Astrocyte (in vitro differentiated cells and primary cell): ENCODE measurements around the gene B3GALT4. TPM values are rescaled to one million over a fixed set of nuclear protein-coding genes. Genes with fewer than 3 reads are reported as not detected.

ENCODE experiments used
- DNase-seq: peaks from one replicate; pipeline ENCODE4 v3.0.0-alpha.2; 2010; ENCODE audit warnings: low read depth
- FAIRE-seq: peaks from 2 replicates; lab custom pipeline; 2011; peaks lifted over from hg19 to GRCh38; lab: Jason Lieb, UNC
- H2AFZ ChIP-seq: 2 replicates; pipeline ENCODE4 v1.6.0; 2012; ENCODE audit warnings: low read depth, low read length, inconsistent platforms
- H3K27ac ChIP-seq: 2 replicates; pipeline ENCODE4 v1.5.1; 2011; ENCODE audit warnings: low read depth, low read length, inconsistent platforms
- H3K27me3 ChIP-seq: 2 replicates; pipeline ENCODE4 v1.6.0; 2011; ENCODE audit warnings: low read length, inconsistent platforms; ENCODE audit not compliant: insufficient read depth
- H3K36me3 ChIP-seq: 2 replicates; pipeline ENCODE4 v1.5.1; 2011; ENCODE audit warnings: low read length, inconsistent platforms; ENCODE audit not compliant: insufficient read depth
- H3K4me1 ChIP-seq: 2 replicates; pipeline ENCODE4 v1.5.1; 2011; ENCODE audit warnings: low read length, inconsistent platforms; ENCODE audit not compliant: insufficient read depth
- H3K4me2 ChIP-seq: 2 replicates; pipeline ENCODE4 v1.6.0; 2012; ENCODE audit warnings: low read length, inconsistent platforms
- H3K4me3 ChIP-seq: 2 replicates; pipeline ENCODE4 v1.5.1; 2011; ENCODE audit warnings: low read depth, mild to moderate bottlenecking, low read length, inconsistent platforms; ENCODE audit not compliant: insufficient read depth
- H3K79me2 ChIP-seq: 2 replicates; pipeline ENCODE4 v1.6.0; 2012; ENCODE audit warnings: mild to moderate bottlenecking, low read length, inconsistent platforms; ENCODE audit not compliant: insufficient read depth
- H3K9ac ChIP-seq: 2 replicates; pipeline ENCODE4 v1.6.0; 2012; ENCODE audit warnings: mild to moderate bottlenecking, low read length, inconsistent platforms
- H3K9me3 ChIP-seq: 2 replicates; pipeline ENCODE4 v1.5.1; 2012; ENCODE audit warnings: low read depth, mild to moderate bottlenecking, low read length, inconsistent platforms; ENCODE audit not compliant: insufficient read depth
- H4K20me1 ChIP-seq: 2 replicates; pipeline ENCODE4 v1.6.0; 2012; ENCODE audit warnings: low read length, inconsistent platforms; ENCODE audit not compliant: insufficient read depth
- H3K27ac Mint-ChIP-seq: one replicate; pipeline ENCODE4 v1.8.0; 2021; ENCODE audit warnings: mild to moderate bottlenecking, mixed read lengths; ENCODE audit not compliant: unreplicated experiment
- H3K27me3 Mint-ChIP-seq: one replicate; pipeline ENCODE4 v1.8.0; 2021; ENCODE audit warnings: low read depth, mixed read lengths; ENCODE audit not compliant: unreplicated experiment
- H3K36me3 Mint-ChIP-seq: one replicate; pipeline ENCODE4 v1.8.0; 2021; ENCODE audit warnings: low read depth, mixed read lengths; ENCODE audit not compliant: unreplicated experiment
- H3K4me1 Mint-ChIP-seq: one replicate; pipeline ENCODE4 v1.8.0; 2021; ENCODE audit warnings: low read depth, mixed read lengths; ENCODE audit not compliant: unreplicated experiment
- H3K4me3 Mint-ChIP-seq: one replicate; pipeline ENCODE4 v1.8.0; 2021; ENCODE audit warnings: mild to moderate bottlenecking, moderate library complexity, mixed read lengths; ENCODE audit not compliant: unreplicated experiment
- H3K9me3 Mint-ChIP-seq: one replicate; pipeline ENCODE4 v1.8.0; 2021; ENCODE audit warnings: mild to moderate bottlenecking, mixed read lengths; ENCODE audit not compliant: unreplicated experiment
- CTCF ChIP-seq: IDR thresholded peaks from 2 replicates; pipeline ENCODE4 v1.5.1; 2011; ENCODE audit warnings: low read depth, mild to moderate bottlenecking, inconsistent platforms, low read length, moderate library complexity; ENCODE audit not compliant: insufficient read depth
- EZH2 ChIP-seq: IDR thresholded peaks from 2 replicates; pipeline ENCODE4 v1.6.1; 2012; ENCODE audit warnings: mild to moderate bottlenecking, low read length, inconsistent platforms; ENCODE audit not compliant: insufficient read depth
- total RNA-seq: library from RNA; stranded (reverse); gene quantifications from 2 replicates; pipeline ENCODE4 v1.2.1, GENCODE V29; 2021

The B3GALT4 gene
- total RNA-seq, 1 donor from 2014 or later: 1.5 TPM

- no peak for FAIRE-seq
- Histone ChIP-seq H3K4me2 (no peak overlapping the region), H3K9me3 (no peaks in the 10 kb centered on the region), H3K27me3 (no peaks in the 10 kb centered on the region), H2AFZ (no peak overlapping the region), H3K4me3 (no peak overlapping the region), H3K9ac (no peak overlapping the region), H4K20me1 (peaks cover 41% of the 10 kb centered on the region), H3K27ac (no peak overlapping the region), H3K36me3 (peaks cover 4% of the 10 kb centered on the region), H3K79me2 (peaks cover 47% of the 10 kb centered on the region), H3K4me1 (no peaks in the 10 kb centered on the region)
- peaks cover 3% of the 10 kb centered on the region for H3K4me1 Mint-ChIP-seq
- H3K36me3 Mint-ChIP-seq: peaks cover 8% of the 10 kb centered on the region
- DNase-seq: no peak
- TF ChIP-seq CTCF (no peak), EZH2 (no peak)
- no peaks in the 10 kb centered on the region for H3K9me3 Mint-ChIP-seq
- H3K27me3 Mint-ChIP-seq: no peaks in the 10 kb centered on the region
- no peak overlapping the region for H3K4me3 Mint-ChIP-seq
- H3K27ac Mint-ChIP-seq: no peak overlapping the region
Observed at GRCh38 chr6:33305052-33305451, 28.1 kb downstream of the B3GALT4 start.

GRCh38 chr6:33306356-33306755 is 29.4 kb downstream of the B3GALT4 start:
- no peak overlapping the region for H3K4me3 Mint-ChIP-seq

More at GRCh38 chr6:33306356-33306755, 29.4 kb downstream of the B3GALT4 start:
- Histone ChIP-seq H3K27ac (no peak overlapping the region), H3K4me2 (no peak overlapping the region), H3K9ac (no peak overlapping the region), H4K20me1 (peaks cover 40% of the 10 kb centered on the region), H3K4me1 (no peaks in the 10 kb centered on the region), H3K9me3 (no peaks in the 10 kb centered on the region), H3K36me3 (peaks cover 4% of the 10 kb centered on the region), H3K4me3 (no peak overlapping the region), H2AFZ (no peak overlapping the region), H3K27me3 (no peaks in the 10 kb centered on the region), H3K79me2 (peaks cover 52% of the 10 kb centered on the region)
- H3K27ac Mint-ChIP-seq: no peak overlapping the region
- no peaks in the 10 kb centered on the region for H3K27me3 Mint-ChIP-seq
- FAIRE-seq (no peak), DNase-seq (no peak)
- H3K9me3 Mint-ChIP-seq: no peaks in the 10 kb centered on the region
- TF ChIP-seq CTCF: no peak
- no peak for TF ChIP-seq EZH2
- H3K4me1 Mint-ChIP-seq: peaks cover 2% of the 10 kb centered on the region
- H3K36me3 Mint-ChIP-seq: peaks cover 6% of the 10 kb centered on the region
